Endothelial cell of hepatic sinusoid (primary cell): ENCODE results near the gene TBL1X.
"Not testable (repeated sequence)": the region's sequence is repeated elsewhere in the genome, so short reads cannot be mapped to it uniquely, and the experiment has no call there.

Experiments
- in situ Hi-C: cut with HindIII; loops from 2 replicates; pipeline ENCODE4 v1.10.0; 2017; ENCODE audit warnings: low sequenced_read_pairs

The TBL1X gene

GRCh38 chrX:9532349-9532748 is 67.5 kb downstream of the TBL1X start:
- in situ Hi-C loops: no loop called here

- in situ Hi-C loops: no loop called here
Observed at GRCh38 chrX:9533611-9534010, 68.8 kb downstream of the TBL1X start.

GRCh38 chrX:9534686-9535085 is 69.8 kb downstream of the TBL1X start:
- in situ Hi-C loops: no loop called here

GRCh38 chrX:9535101-9535500 is 70.2 kb downstream of the TBL1X start:
- in situ Hi-C loops: no loop called here

GRCh38 chrX:9536156-9536555 is 71.3 kb downstream of the TBL1X start:
- in situ Hi-C loops: not testable (repeated sequence)

GRCh38 chrX:9537781-9538180 is 72.9 kb downstream of the TBL1X start:
- in situ Hi-C loops: no loop called here

GRCh38 chrX:9538544-9539045 is 73.7 kb downstream of the TBL1X start:
- in situ Hi-C loops: no loop called here

GRCh38 chrX:9539605-9540387 is 74.9 kb downstream of the TBL1X start:
- in situ Hi-C loops: no loop called here

GRCh38 chrX:9542106-9542760 is 77.4 kb downstream of the TBL1X start:
- in situ Hi-C loops: no loop called here

GRCh38 chrX:9542761-9543111 is 77.9 kb downstream of the TBL1X start:
- in situ Hi-C loops: no loop called here

- in situ Hi-C loops: no loop called here
Observed at GRCh38 chrX:9555354-9555753, 90.5 kb downstream of the TBL1X start.

GRCh38 chrX:9557091-9557490 is 92.2 kb downstream of the TBL1X start:
- in situ Hi-C loops: no loop called here

- in situ Hi-C loops: no loop called here
Observed at GRCh38 chrX:9557521-9557920, 92.7 kb downstream of the TBL1X start.

- in situ Hi-C loops: no loop called here
Observed at GRCh38 chrX:9558615-9559014, 93.8 kb downstream of the TBL1X start.

- in situ Hi-C loops: no loop called here
Observed at GRCh38 chrX:9560219-9560618, 95.4 kb downstream of the TBL1X start.

GRCh38 chrX:9561199-9561598 is 96.3 kb downstream of the TBL1X start:
- in situ Hi-C loops: no loop called here

- in situ Hi-C loops: no loop called here
Observed at GRCh38 chrX:9562851-9563250, 98.0 kb downstream of the TBL1X start.

GRCh38 chrX:9566150-9566621 is 101.3 kb downstream of the TBL1X start:
- in situ Hi-C loops: no loop called here

- in situ Hi-C loops: no loop called here
Observed at GRCh38 chrX:9569876-9570301, 105.0 kb downstream of the TBL1X start.

- in situ Hi-C loops: no loop called here
Observed at GRCh38 chrX:9573282-9574106, 108.6 kb downstream of the TBL1X start.

GRCh38 chrX:9576059-9576458 is 111.2 kb downstream of the TBL1X start:
- in situ Hi-C loops: no loop called here
